ENCODE data around the gene ULK4.
"Not testable (repeated sequence)": the region's sequence is repeated elsewhere in the genome, so short reads cannot be mapped to it uniquely, and the experiment has no call there.

ULK4 gene

DNA sequence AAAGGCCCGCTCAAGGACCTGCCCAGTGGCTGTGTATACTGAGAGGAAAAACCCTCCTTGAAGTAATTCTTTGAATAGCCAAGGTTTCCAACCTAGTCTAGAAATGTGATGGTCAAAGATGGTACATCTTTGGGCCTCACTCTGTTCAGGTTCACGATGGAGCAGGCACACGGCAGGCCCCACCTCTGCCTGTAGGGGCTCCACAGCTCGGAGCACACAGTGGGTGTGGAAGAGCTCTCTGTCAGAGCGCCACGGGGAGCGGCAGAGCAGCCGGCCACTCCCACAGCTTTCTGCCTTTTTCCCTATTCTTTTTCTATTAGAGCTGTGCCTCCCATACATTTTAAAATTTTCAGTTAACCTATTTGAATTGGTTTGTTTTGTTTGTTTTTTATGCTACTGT, 673.1 kb downstream of the ULK4 start:
- H3K27me3 Mint-ChIP-seq: no peaks in the 10 kb centered on the region
- ATAC-seq (replicated peaks): no peak
- no peak overlapping the region for H3K27ac Mint-ChIP-seq
- DNase-seq: no peak
- H3K4me3 Mint-ChIP-seq: no peak overlapping the region
- peaks cover 0 to 7% of the 10 kb centered on the region in 2 donors for H3K4me1 Mint-ChIP-seq (ENCODE audit: low read depth in 2 of 2)
- no peaks in the 10 kb centered on the region for H3K9me3 Mint-ChIP-seq
- H3K36me3 Mint-ChIP-seq (ENCODE audit: insufficient read depth): no peaks in the 10 kb centered on the region

DNA sequence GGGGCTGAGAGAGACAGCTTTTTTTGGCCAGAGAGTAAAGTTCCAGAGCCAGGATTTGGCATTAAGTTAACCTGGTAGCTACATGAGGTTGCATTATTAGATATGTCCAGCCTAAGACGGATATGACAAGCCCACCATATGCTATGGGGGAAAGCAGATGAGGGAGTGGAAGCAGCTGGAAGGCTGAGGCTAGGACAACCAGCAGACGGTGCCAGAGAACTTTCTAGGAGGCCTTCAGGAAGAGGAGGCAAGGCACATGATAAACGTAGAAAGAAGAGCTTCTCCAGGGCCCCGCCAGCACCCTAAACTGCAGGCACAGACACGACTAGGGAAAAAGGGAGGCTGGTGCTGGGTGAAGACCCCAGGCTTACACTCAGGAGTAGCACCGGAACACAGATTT, 675.6 kb downstream of the ULK4 start:
- Mint-ChIP-seq H3K9me3 (no peaks in the 10 kb centered on the region), H3K4me1 (ENCODE audit: low read depth in 2 of 2) (peaks cover 0 to 7% of the 10 kb centered on the region in 2 donors), H3K36me3 (ENCODE audit: insufficient read depth) (no peaks in the 10 kb centered on the region), H3K4me3 (no peak overlapping the region), H3K27me3 (no peaks in the 10 kb centered on the region), H3K27ac (no peak overlapping the region)
- ATAC-seq (replicated peaks): no peak
- DNase-seq: no peak

GRCh38 chr3:41284934-41285333, 677.0 kb downstream of the ULK4 start:
- H3K27ac Mint-ChIP-seq; H3K36me3 Mint-ChIP-seq (ENCODE audit: insufficient read depth); ATAC-seq (replicated peaks); H3K27me3 Mint-ChIP-seq; H3K4me3 Mint-ChIP-seq; H3K4me1 Mint-ChIP-seq (ENCODE audit: low read depth in 2 of 2); DNase-seq; H3K9me3 Mint-ChIP-seq: not testable (repeated sequence)

DNA sequence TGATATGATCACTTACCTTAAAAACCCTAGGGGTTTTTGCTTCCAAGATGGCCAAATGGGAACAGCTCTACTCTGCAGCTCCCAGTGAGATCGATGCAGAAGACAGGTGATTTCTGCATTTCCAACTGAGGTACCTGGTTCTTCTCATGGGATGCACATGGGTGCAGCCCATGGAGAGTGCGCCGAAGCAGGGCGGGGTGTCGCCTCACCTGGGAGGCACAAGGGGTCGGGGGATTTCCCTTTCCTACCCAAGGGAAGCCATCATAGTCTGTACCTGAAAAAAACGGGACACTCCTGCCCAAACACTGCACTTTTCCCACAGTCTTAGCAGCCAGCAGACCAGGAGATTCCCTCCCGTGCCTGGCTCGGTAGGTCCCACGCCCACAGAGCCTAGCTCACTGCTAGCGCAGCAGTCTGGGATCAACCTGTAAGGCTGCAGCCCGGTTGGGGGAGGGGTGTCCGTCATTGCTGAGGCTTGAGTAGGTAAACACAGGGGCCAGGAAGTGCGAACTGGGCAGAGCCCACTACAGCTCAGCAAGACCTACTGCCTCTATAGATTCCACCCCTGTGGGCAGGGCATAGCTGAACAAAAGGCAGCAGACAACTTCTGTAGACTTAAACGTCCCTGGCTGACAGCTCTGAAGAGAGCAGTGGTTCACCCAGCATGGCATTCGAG, 684.0 kb downstream of the ULK4 start:
- Mint-ChIP-seq H3K9me3 (peaks cover 0 to 6% of the 10 kb centered on the region in 2 donors), H3K27ac (no peak overlapping the region), H3K4me3 (no peak overlapping the region), H3K36me3 (ENCODE audit: insufficient read depth) (no peaks in the 10 kb centered on the region), H3K27me3 (no peaks in the 10 kb centered on the region), H3K4me1 (ENCODE audit: low read depth in 2 of 2) (no peaks in the 10 kb centered on the region)
- no peak for DNase-seq
- ATAC-seq (replicated peaks): no peak

- ATAC-seq (replicated peaks) (no peak), DNase-seq (no peak)
- Mint-ChIP-seq H3K27me3 (no peaks in the 10 kb centered on the region), H3K27ac (no peak overlapping the region), H3K36me3 (ENCODE audit: insufficient read depth) (no peaks in the 10 kb centered on the region), H3K4me3 (no peak overlapping the region), H3K4me1 (ENCODE audit: low read depth in 2 of 2) (no peaks in the 10 kb centered on the region), H3K9me3 (peaks cover 0 to 8% of the 10 kb centered on the region in 2 donors)
These were observed 685.7 kb downstream of the ULK4 start for GRCh38 chr3:41276191-41276590.

- H3K4me3 Mint-ChIP-seq: no peak overlapping the region
- no peaks in the 10 kb centered on the region for H3K27me3 Mint-ChIP-seq
- no peak for ATAC-seq (replicated peaks)
- H3K27ac Mint-ChIP-seq: no peak overlapping the region
- H3K36me3 Mint-ChIP-seq (ENCODE audit: insufficient read depth): no peaks in the 10 kb centered on the region
- peaks cover 0 to 8% of the 10 kb centered on the region in 2 donors for H3K9me3 Mint-ChIP-seq
- H3K4me1 Mint-ChIP-seq (ENCODE audit: low read depth in 2 of 2): no peaks in the 10 kb centered on the region
- no peak for DNase-seq
These were observed 686.8 kb downstream of the ULK4 start for GRCh38 chr3:41274944-41275668.

- Mint-ChIP-seq H3K4me3 (no peak overlapping the region), H3K36me3 (ENCODE audit: insufficient read depth) (no peaks in the 10 kb centered on the region), H3K27ac (no peak overlapping the region), H3K9me3 (peaks cover 0 to 8% of the 10 kb centered on the region in 2 donors), H3K27me3 (no peaks in the 10 kb centered on the region), H3K4me1 (ENCODE audit: low read depth in 2 of 2) (no peaks in the 10 kb centered on the region)
- DNase-seq (no peak), ATAC-seq (replicated peaks) (no peak)
These were observed 689.2 kb downstream of the ULK4 start for GRCh38 chr3:41272667-41273066.

- Mint-ChIP-seq H3K36me3 (ENCODE audit: insufficient read depth) (no peaks in the 10 kb centered on the region), H3K27ac (no peak overlapping the region), H3K4me1 (ENCODE audit: low read depth in 2 of 2) (no peaks in the 10 kb centered on the region), H3K4me3 (no peak overlapping the region), H3K9me3 (peaks cover 0 to 2% of the 10 kb centered on the region in 2 donors), H3K27me3 (no peaks in the 10 kb centered on the region)
- no peak for ATAC-seq (replicated peaks)
- DNase-seq: no peak
These were observed 693.8 kb downstream of the ULK4 start for GRCh38 chr3:41267975-41268640.

DNA sequence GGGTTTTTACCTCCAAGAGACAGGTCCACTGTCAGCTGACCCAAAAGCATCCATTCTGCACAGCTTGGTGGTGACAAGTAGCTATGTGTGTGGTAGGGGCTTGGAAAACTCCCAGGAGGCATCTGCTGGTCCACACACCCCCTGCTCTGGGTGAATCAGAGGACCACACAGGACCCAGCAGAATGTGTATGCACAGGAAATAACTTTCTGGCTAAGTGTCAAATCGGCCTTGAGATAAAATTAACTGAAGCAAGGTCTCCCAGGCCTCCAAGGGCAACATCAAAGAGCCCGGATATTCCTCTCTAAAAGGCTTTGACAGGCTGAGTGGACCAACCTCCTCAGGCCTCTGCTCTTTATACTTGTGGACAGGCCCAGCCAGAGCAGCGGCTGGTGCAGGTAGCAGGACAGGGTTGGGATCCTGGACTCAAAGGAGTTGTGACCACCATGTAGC, 696.1 kb downstream of the ULK4 start:
- Mint-ChIP-seq H3K4me3 (no peak overlapping the region), H3K9me3 (no peaks in the 10 kb centered on the region)
- ATAC-seq (replicated peaks): no peak

GRCh38 chr3:41265011-41265545, 696.8 kb downstream of the ULK4 start:
- Mint-ChIP-seq H3K4me3 (no peak overlapping the region), H3K9me3 (no peaks in the 10 kb centered on the region), H3K4me1 (ENCODE audit: low read depth in 2 of 2) (no peaks in the 10 kb centered on the region), H3K27me3 (no peaks in the 10 kb centered on the region), H3K27ac (no peak overlapping the region), H3K36me3 (ENCODE audit: insufficient read depth) (no peaks in the 10 kb centered on the region)
- DNase-seq: no peak
- no peak for ATAC-seq (replicated peaks)

More for the DNA sequence above, 696.1 kb downstream of the ULK4 start:
- H3K4me1 Mint-ChIP-seq (ENCODE audit: low read depth in 2 of 2): no peaks in the 10 kb centered on the region
- no peaks in the 10 kb centered on the region for H3K27me3 Mint-ChIP-seq
- DNase-seq: no peak
- no peak overlapping the region for H3K27ac Mint-ChIP-seq
- H3K36me3 Mint-ChIP-seq (ENCODE audit: insufficient read depth): no peaks in the 10 kb centered on the region

GRCh38 chr3:41260063-41260450, 701.8 kb downstream of the ULK4 start:
- ATAC-seq (replicated peaks) (no peak), DNase-seq (no peak)
- H3K36me3 Mint-ChIP-seq (ENCODE audit: insufficient read depth): no peaks in the 10 kb centered on the region
- no peak overlapping the region for H3K27ac Mint-ChIP-seq
- peaks cover 0 to 2% of the 10 kb centered on the region in 2 donors for H3K4me1 Mint-ChIP-seq (ENCODE audit: low read depth in 2 of 2)
- no peaks in the 10 kb centered on the region for H3K27me3 Mint-ChIP-seq
- no peak overlapping the region for H3K4me3 Mint-ChIP-seq
- no peaks in the 10 kb centered on the region for H3K9me3 Mint-ChIP-seq

GRCh38 chr3:41259449-41260062, 702.3 kb downstream of the ULK4 start:
- Mint-ChIP-seq H3K27me3 (no peaks in the 10 kb centered on the region), H3K27ac (no peak overlapping the region), H3K9me3 (no peaks in the 10 kb centered on the region), H3K36me3 (ENCODE audit: insufficient read depth) (no peaks in the 10 kb centered on the region), H3K4me3 (no peak overlapping the region), H3K4me1 (ENCODE audit: low read depth in 2 of 2) (peaks cover 0 to 2% of the 10 kb centered on the region in 2 donors)
- DNase-seq (no peak), ATAC-seq (replicated peaks) (no peak)

DNA sequence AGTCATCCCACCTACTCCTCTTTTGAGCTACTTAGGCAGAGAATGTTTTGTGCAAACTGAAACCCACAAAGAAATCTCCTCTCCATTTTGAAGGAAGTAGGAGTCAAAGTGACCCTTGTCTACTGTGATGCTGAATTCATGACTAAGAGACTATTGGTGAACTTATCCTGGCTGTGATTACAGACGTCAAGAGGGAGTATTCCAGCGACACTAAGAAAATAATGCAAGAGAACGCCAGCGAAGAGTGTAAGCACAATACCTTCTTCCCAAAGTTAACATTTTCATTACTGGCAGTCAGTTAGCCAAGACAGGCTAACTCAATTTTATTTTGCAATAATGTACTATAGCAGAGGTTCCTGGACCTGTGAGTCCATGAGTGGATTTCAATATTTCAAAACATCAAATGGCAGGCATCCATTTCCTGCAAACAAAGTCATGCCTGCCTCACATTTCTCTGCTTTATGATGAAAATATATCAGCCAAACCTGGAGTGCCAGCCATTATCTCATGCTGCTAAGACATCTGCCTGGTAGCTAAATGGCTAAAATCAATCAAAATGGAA, 703.6 kb downstream of the ULK4 start:
- Mint-ChIP-seq H3K4me3 (no peak overlapping the region), H3K9me3 (no peaks in the 10 kb centered on the region), H3K4me1 (ENCODE audit: low read depth in 2 of 2) (peaks cover 0 to 2% of the 10 kb centered on the region in 2 donors), H3K27me3 (no peaks in the 10 kb centered on the region), H3K27ac (no peak overlapping the region), H3K36me3 (ENCODE audit: insufficient read depth) (no peaks in the 10 kb centered on the region)
- no peak for DNase-seq
- no peak for ATAC-seq (replicated peaks)
